K562 (cell line): ENCODE data around the gene CCT7. TPM values are rescaled to one million over a fixed set of nuclear protein-coding genes. Genes with fewer than 3 reads are reported as not detected.
A peak's percentile ranks its signal among the peaks of the same experiment; 100 is the strongest.

Experiments
- ATF7 ChIP-seq: fragments of 450-650 bp; IDR thresholded peaks from 2 replicates; pipeline ENCODE4 v1.7.1; 2014; ENCODE audit warnings: mild to moderate bottlenecking, moderate library complexity
- CGGBP1 ChIP-seq: fragments of 250-450 bp; sonication (Bioruptor Pico); IDR thresholded peaks from 2 replicates; pipeline ENCODE4 v1.9.0; 2021; ENCODE audit warnings: mild to moderate bottlenecking
- CREM ChIP-seq: IDR thresholded peaks from 2 replicates; pipeline ENCODE4 v1.6.1; 2014; ENCODE audit warnings: antibody characterized with exemption, low read depth
- FIP1L1 ChIP-seq: fragments of 200-400 bp; formaldehyde crosslinking; IDR thresholded peaks from 2 replicates; pipeline ENCODE4 v1.6.1; 2018; ENCODE audit warnings: mild to moderate bottlenecking, low read depth, low read length; ENCODE audit not compliant: poor library complexity, severe bottlenecking
- FOXP1 ChIP-seq: sonication (generic); formaldehyde crosslinking; IDR thresholded peaks from 2 replicates; pipeline ENCODE4 v1.8.0; 2022; ENCODE audit warnings: mild to moderate bottlenecking, missing genetic modification reagents
- FUS ChIP-seq: fragments of 200-400 bp; formaldehyde crosslinking; optimal IDR thresholded peaks from 2 replicates; pipeline ENCODE3; 2017; ENCODE audit warnings: low read depth, low read length
- GTF2E2 ChIP-seq: fragments of 200-800 bp; sonication (Bioruptor generic); IDR thresholded peaks from 2 replicates; pipeline ENCODE4 v1.6.1; 2016; ENCODE audit warnings: missing genetic modification characterization, missing compliant biosample characterization
- HNRNPLL ChIP-seq: fragments of 200-400 bp; formaldehyde crosslinking; IDR thresholded peaks from 2 replicates; pipeline ENCODE4 v1.6.1; 2017; ENCODE audit warnings: low read length, low read depth, mild to moderate bottlenecking; ENCODE audit not compliant: poor library complexity, severe bottlenecking
- KLF6 ChIP-seq: fragments of 250-450 bp; sonication (Bioruptor Pico); IDR thresholded peaks from 2 replicates; pipeline ENCODE4 v1.4.0; 2020; ENCODE audit warnings: mild to moderate bottlenecking, moderate library complexity, borderline replicate concordance
- MAX ChIP-seq: sonication (generic); formaldehyde crosslinking; IDR thresholded peaks from 2 replicates; pipeline ENCODE4 v1.9.0; 2022; ENCODE audit warnings: mild to moderate bottlenecking, missing genetic modification reagents
- NRF1 ChIP-seq, 2 experiments: fragments of 450-650 bp; IDR thresholded peaks in 1 of 2; conservative IDR thresholded peaks in 1 of 2; 2 replicates each; pipeline ENCODE4 v1.6.1; 2014; ENCODE audit warnings: mild to moderate bottlenecking in 2 of 2
- PURB ChIP-seq: sonication (generic); formaldehyde crosslinking; IDR thresholded peaks from 2 replicates; pipeline ENCODE4 v1.9.0; 2021; ENCODE audit warnings: low read depth, mild to moderate bottlenecking, missing genetic modification reagents
- RFX1 ChIP-seq: fragments of 450-650 bp; IDR thresholded peaks from 2 replicates; pipeline ENCODE4 v1.6.1; 2016; ENCODE audit warnings: mild to moderate bottlenecking, moderate library complexity
- SREBF1 ChIP-seq: fragments of 150-350 bp; IDR thresholded peaks from 2 replicates; pipeline ENCODE4 v1.6.1; 2014; ENCODE audit warnings: antibody characterized with exemption, low read depth, low read length, borderline replicate concordance
- TAF15 ChIP-seq: fragments of 200-400 bp; formaldehyde crosslinking; IDR thresholded peaks from 2 replicates; pipeline ENCODE4 v1.6.1; 2017; ENCODE audit warnings: mild to moderate bottlenecking, low read depth, low read length, moderate library complexity
- TBP ChIP-seq: optimal IDR thresholded peaks from 2 replicates; pipeline ENCODE3; 2011; ENCODE audit warnings: low read depth, low read length, improper control_type of control experiment
- TEAD4 ChIP-seq, 2 experiments: sonication (generic) in 1 of 2; formaldehyde crosslinking in 1 of 2; IDR thresholded peaks; 2 replicates each; pipeline versions ENCODE4 v1.6.1 to v1.8.0; 2012 to 2022; ENCODE audit warnings: borderline replicate concordance in 1 of 2, inconsistent platforms in 1 of 2, low read length in 1 of 2, mild to moderate bottlenecking in 1 of 2, missing genetic modification reagents in 1 of 2
- polyA plus RNA-seq, 8 experiments: library from polyadenylated mRNA; depleted of rRNA in 4 of 8; stranded (reverse) in 5 of 8; unstranded in 3 of 8; fragments of >200 nt; fragmentation: Nextera tagmentation in 2 of 8; fragmentation: Illumina TruSeq in 1 of 8; extraction: Ambion mirVana in 2 of 8; extraction: Trizol in 1 of 8; gene quantifications; 2 replicates each; pipeline versions ENCODE4 v1.2.1 to v1.2.3, GENCODE V29; 2011 to 2014; ENCODE audit warnings: inconsistent platforms in 1 of 8, missing spikeins in 1 of 8
- total RNA-seq, 7 experiments: library from RNA; depleted of rRNA in 6 of 7; stranded (reverse); fragments of >200 nt in 6 of 7; fragmentation: Illumina TruSeq in 2 of 7; extraction: Trizol in 2 of 7; gene quantifications; 2 replicates each; pipeline versions ENCODE4 v1.2.1 to v1.2.3, GENCODE V29; 2011 to 2021; ENCODE audit warnings: low replicate concordance in 1 of 7
- TF ChIP-seq, protein P1 (sequence below): fragments of 450-650 bp; IDR thresholded peaks from 2 replicates; pipeline ENCODE4 v1.6.1; 2016; ENCODE audit warnings: low read depth

Gene CCT7
- total and polyA plus RNA-seq, 9 of the 15 experiments (the other 6 are each of a cell fraction or from before 2014, with no cell fraction given) = 326 to 856 (median 638) TPM

- TF ChIP-seq KLF6 (0 out of 2 replicates have a peak, but pooled peaks have one; percentile 6), CGGBP1 (CRISPR knock-in tag) (no peak), ATF7 (peak; percentile 68; the same call in 1 of the 2 replicates), NRF1 (conservative IDR thresholded peaks at IDR 0.05 in 1 of 2, IDR thresholded peaks at IDR 0.05 in 1 of 2) (peak; percentile 23 to 24; a peak in 1 of 4 replicates), FUS (no peak), HNRNPLL (no peak), GTF2E2 (peak; percentile 84; the same call in 1 of the 2 replicates), TBP (peak; percentile 96), TAF15 (no peak), SREBF1 (no peak), RFX1 (no peak; the same call in 1 of the 2 replicates), FOXP1 (CRISPR knock-in tag) (peak; percentile 60; the same call in 1 of the 2 replicates), FIP1L1 (no peak), PURB (CRISPR knock-in tag) (no peak), CREM (peak; percentile 76), MAX (CRISPR knock-in tag) (no peak), TEAD4 (IDR thresholded peaks at IDR 0.05; ENCODE audit: low read length) (0 out of 2 replicates have a peak, but pooled peaks have one; percentile 34), TEAD4 (CRISPR knock-in tag; IDR thresholded peaks at IDR 0.05; ENCODE audit: borderline replicate concordance) (no peak)
- TF ChIP-seq, protein P1, sequence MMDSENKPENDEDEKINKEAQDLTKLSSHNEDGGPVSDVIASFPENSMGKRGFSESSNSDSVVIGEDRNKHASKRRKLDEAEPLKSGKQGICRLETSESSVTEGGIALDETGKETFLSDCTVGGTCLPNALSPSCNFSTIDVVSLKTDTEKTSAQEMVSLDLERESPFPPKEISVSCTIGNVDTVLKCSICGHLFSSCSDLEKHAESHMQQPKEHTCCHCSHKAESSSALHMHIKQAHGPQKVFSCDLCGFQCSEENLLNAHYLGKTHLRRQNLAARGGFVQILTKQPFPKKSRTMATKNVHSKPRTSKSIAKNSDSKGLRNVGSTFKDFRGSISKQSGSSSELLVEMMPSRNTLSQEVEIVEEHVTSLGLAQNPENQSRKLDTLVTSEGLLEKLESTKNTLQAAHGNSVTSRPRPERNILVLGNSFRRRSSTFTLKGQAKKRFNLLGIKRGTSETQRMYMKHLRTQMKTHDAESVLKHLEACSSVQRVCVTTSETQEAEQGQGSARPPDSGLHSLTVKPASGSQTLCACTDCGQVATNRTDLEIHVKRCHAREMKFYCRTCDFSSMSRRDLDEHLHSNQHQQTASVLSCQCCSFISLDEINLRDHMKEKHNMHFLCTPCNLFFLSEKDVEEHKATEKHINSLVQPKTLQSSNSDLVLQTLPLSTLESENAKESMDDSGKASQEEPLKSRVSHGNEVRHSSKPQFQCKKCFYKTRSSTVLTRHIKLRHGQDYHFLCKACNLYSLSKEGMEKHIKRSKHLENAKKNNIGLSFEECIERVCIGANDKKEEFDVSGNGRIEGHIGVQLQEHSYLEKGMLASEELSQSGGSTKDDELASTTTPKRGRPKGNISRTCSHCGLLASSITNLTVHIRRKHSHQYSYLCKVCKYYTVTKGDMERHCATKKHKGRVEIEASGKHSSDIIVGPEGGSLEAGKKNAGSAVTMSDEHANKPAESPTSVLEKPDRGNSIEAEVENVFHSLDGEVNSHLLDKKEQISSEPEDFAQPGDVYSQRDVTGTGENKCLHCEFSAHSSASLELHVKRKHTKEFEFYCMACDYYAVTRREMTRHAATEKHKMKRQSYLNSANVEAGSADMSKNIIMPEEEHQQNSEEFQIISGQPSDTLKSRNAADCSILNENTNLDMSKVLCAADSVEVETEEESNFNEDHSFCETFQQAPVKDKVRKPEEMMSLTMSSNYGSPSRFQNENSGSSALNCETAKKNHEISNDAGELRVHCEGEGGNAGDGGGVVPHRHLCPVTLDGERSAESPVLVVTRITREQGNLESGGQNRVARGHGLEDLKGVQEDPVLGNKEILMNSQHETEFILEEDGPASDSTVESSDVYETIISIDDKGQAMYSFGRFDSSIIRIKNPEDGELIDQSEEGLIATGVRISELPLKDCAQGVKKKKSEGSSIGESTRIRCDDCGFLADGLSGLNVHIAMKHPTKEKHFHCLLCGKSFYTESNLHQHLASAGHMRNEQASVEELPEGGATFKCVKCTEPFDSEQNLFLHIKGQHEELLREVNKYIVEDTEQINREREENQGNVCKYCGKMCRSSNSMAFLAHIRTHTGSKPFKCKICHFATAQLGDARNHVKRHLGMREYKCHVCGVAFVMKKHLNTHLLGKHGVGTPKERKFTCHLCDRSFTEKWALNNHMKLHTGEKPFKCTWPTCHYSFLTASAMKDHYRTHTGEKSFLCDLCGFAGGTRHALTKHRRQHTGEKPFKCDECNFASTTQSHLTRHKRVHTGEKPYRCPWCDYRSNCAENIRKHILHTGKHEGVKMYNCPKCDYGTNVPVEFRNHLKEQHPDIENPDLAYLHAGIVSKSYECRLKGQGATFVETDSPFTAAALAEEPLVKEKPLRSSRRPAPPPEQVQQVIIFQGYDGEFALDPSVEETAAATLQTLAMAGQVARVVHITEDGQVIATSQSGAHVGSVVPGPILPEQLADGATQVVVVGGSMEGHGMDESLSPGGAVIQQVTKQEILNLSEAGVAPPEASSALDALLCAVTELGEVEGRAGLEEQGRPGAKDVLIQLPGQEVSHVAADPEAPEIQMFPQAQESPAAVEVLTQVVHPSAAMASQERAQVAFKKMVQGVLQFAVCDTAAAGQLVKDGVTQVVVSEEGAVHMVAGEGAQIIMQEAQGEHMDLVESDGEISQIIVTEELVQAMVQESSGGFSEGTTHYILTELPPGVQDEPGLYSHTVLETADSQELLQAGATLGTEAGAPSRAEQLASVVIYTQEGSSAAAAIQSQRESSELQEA = no peak
Measured at GRCh38 chr2:73233932-73234832, at the start of gene CCT7 (continued).
